NCI-H345 treated with DMSO at 0.1 percent for 48 hours (cell line): ENCODE measurements around the gene SCO2.

Experiments
- DNase-seq: peaks from one replicate; lab custom pipeline; 2025; ENCODE audit not compliant: unreplicated experiment; lab: John Stamatoyannopoulos, UW

The SCO2 gene

GRCh38 chr22:50532824-50533796, 7.7 kb upstream of the SCO2 start:
- DNase-seq = no peak

GRCh38 chr22:50531962-50532674, 6.7 kb upstream of the SCO2 start:
- no peak for DNase-seq

GRCh38 chr22:50531546-50531961, 6.2 kb upstream of the SCO2 start:
- DNase-seq = no peak

GRCh38 chr22:50530877-50531545, 5.6 kb upstream of the SCO2 start:
- no peak for DNase-seq

GRCh38 chr22:50530580-50530876, 5.1 kb upstream of the SCO2 start:
- no peak for DNase-seq

- no peak for DNase-seq
These were observed 4.6 kb upstream of the SCO2 start, which contains the start of gene TYMP for GRCh38 chr22:50529897-50530579. TSS of gene TYMP (minus strand) at chr22:50530012. CDS start at chr22:50529709, 303 bp downstream.

GRCh38 chr22:50529416-50529896, 4.1 kb upstream of the SCO2 start:
- DNase-seq = no peak

- no peak for DNase-seq
These were observed 3.5 kb upstream of the SCO2 start for GRCh38 chr22:50528682-50529415.

GRCh38 chr22:50527921-50528681, 2.7 kb upstream of the SCO2 start:
- DNase-seq = no peak

GRCh38 chr22:50526834-50527801, 1.7 kb upstream of the SCO2 start:
- DNase-seq = no peak

GRCh38 chr22:50526108-50526833, 873 bp upstream of the SCO2 start:
- no peak for DNase-seq

- no peak for DNase-seq
These were observed 385 bp upstream of the SCO2 start for GRCh38 chr22:50525858-50526107.

- no peak for DNase-seq
These were observed 708 bp downstream of the SCO2 start for GRCh38 chr22:50524676-50525103.

GRCh38 chr22:50523806-50524675, 1.4 kb downstream of the SCO2 start:
- no peak for DNase-seq

- no peak for DNase-seq
These were observed 2.0 kb downstream of the SCO2 start for GRCh38 chr22:50523458-50523805.

- DNase-seq = no peak
These were observed 2.5 kb downstream of the SCO2 start for GRCh38 chr22:50522806-50523438.
